Gastrocnemius medialis (tissue), 4 donors: ENCODE results near the gene EML3. TPM values are rescaled to one million over a fixed set of nuclear protein-coding genes. Genes with fewer than 3 reads are reported as not detected.
A peak's percentile ranks its signal among the peaks of the same experiment; 100 is the strongest.

Source experiments
- ATAC-seq, 2 donors: fragments of 150-250 bp; one replicate each; pipeline ENCODE4 v1.9.1; 2016
- DNase-seq, 2 donors: peaks; one replicate each; pipeline ENCODE4 v3.0.0-alpha.2; 2019
- H3K27ac ChIP-seq, 4 donors: fragments of 200-600 bp; sonication (generic); 1 replicate in 1 of 4; 2 replicates in 3 of 4; pipeline ENCODE4 v1.5.1; 2016 to 2018; ENCODE audit warnings: mild to moderate bottlenecking in 2 of 4, moderate library complexity in 1 of 4
- H3K27me3 ChIP-seq, 3 donors: fragments of 200-600 bp; sonication (generic) in 2 of 3; 1 replicate in 1 of 3; 2 replicates in 2 of 3; pipeline versions ENCODE4 v1.5.1 to v1.6.0; 2016 to 2019; ENCODE audit warnings: mild to moderate bottlenecking in 1 of 3, moderate library complexity in 1 of 3
- H3K36me3 ChIP-seq, 2 donors: fragments of 200-600 bp; sonication (generic) in 1 of 2; one replicate each; pipeline ENCODE4 v1.5.1; 2017 to 2018
- H3K4me1 ChIP-seq, 2 donors: fragments of 200-600 bp; sonication (generic) in 1 of 2; one replicate each; pipeline ENCODE4 v1.5.1; 2016 to 2017; ENCODE audit warnings: mild to moderate bottlenecking in 2 of 2
- H3K4me3 ChIP-seq, 4 donors: fragments of 200-600 bp; sonication (generic) in 3 of 4; 1 replicate in 1 of 4; 2 replicates in 3 of 4; pipeline ENCODE4 v1.5.1; 2016 to 2019; ENCODE audit warnings: mild to moderate bottlenecking in 2 of 4
- H3K9me3 ChIP-seq, 3 donors: fragments of 200-600 bp; sonication (generic) in 2 of 3; 1 replicate in 1 of 3; 2 replicates in 2 of 3; pipeline ENCODE4 v1.5.1; 2016 to 2019
- POLR2A ChIP-seq, 2 donors: fragments of 450-650 bp; IDR thresholded peaks; one replicate each; pipeline ENCODE4 v1.6.1; 2017; ENCODE audit warnings: antibody characterized with exemption in 2 of 2, mild to moderate bottlenecking in 2 of 2, moderate library complexity in 2 of 2
- in situ Hi-C, 4 donors: fragments of 200-750 bp; cut with MboI; loops; one replicate each; pipeline versions ENCODE4 v1.15.0 to v1.8.0; 2017; ENCODE audit warnings: low sequenced_read_pairs in 4 of 4
- intact Hi-C: fragments of 100-400 bp; cut with DNase I; formaldehyde crosslinking; loops from one replicate; pipeline ENCODE4 v1.15.1; 2023; ENCODE audit warnings: low total_unique reads
- total RNA-seq, 4 donors: library from RNA; depleted of rRNA; stranded (reverse); fragments of >200 nt; gene quantifications; one replicate each; pipeline versions ENCODE4 v1.1.0 to v1.2.3, GENCODE V29; 2016
- TF ChIP-seq, protein P1 (sequence below), 5 experiments: fragments of 450-650 bp in 3 of 5; fragments of 200-600 bp in 2 of 5; sonication (generic) in 2 of 5; IDR thresholded peaks in 4 of 5; conservative IDR thresholded peaks in 1 of 5; 1 replicate in 4 of 5; 2 replicates in 1 of 5; pipeline ENCODE4 v1.5.1; 2016 to 2019; ENCODE audit warnings: antibody characterized with exemption in 5 of 5, mild to moderate bottlenecking in 3 of 5, moderate library complexity in 3 of 5

EML3 gene
- total RNA-seq, 4 donors from 2014 or later: 4.7 to 7.9 (median 7.0) TPM

DNA sequence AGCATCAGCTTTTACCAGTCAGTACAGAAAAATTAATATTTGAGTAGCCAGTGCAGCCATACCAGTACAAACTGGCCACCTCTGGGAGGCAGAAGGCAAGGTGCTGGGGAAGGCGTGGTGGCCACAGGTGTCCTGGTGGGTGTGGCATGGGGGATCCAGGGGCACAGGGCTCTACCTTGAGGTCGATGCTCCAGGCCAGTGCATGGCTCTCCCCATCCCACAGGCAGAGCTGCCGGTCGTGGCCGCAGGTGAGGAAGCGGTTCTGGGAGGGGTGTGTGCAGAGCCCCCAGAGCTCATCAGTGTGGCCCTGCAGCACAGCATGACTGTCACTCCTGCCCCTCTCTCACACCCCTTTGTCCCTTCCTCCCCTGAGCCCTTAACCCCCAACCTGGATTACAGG, 7.1 kb downstream of the EML3 start:
- H3K4me1 ChIP-seq: peaks cover 6 to 7% of the 10 kb centered on the region in 2 donors
- no peak for ATAC-seq
- intact Hi-C loops: no loop called here
- H3K27me3 ChIP-seq: no peaks in the 10 kb centered on the region
- no peak overlapping the region for H3K27ac ChIP-seq
- no peaks in the 10 kb centered on the region for H3K9me3 ChIP-seq
- in situ Hi-C loops: loop anchor here in 1 of 4 donors (25.0 kb wide), 1 partner anchor 107 kb away; the partner anchor contains the start of genes BSCL2 and GNG3
- peaks cover 0 to 8% of the 10 kb centered on the region in 2 donors for H3K36me3 ChIP-seq
- no peak for TF ChIP-seq POLR2A (IDR thresholded peaks at IDR 0.05)
- TF ChIP-seq, protein P1, sequence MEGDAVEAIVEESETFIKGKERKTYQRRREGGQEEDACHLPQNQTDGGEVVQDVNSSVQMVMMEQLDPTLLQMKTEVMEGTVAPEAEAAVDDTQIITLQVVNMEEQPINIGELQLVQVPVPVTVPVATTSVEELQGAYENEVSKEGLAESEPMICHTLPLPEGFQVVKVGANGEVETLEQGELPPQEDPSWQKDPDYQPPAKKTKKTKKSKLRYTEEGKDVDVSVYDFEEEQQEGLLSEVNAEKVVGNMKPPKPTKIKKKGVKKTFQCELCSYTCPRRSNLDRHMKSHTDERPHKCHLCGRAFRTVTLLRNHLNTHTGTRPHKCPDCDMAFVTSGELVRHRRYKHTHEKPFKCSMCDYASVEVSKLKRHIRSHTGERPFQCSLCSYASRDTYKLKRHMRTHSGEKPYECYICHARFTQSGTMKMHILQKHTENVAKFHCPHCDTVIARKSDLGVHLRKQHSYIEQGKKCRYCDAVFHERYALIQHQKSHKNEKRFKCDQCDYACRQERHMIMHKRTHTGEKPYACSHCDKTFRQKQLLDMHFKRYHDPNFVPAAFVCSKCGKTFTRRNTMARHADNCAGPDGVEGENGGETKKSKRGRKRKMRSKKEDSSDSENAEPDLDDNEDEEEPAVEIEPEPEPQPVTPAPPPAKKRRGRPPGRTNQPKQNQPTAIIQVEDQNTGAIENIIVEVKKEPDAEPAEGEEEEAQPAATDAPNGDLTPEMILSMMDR (IDR thresholded peaks at IDR 0.05 in 4 of 5, conservative IDR thresholded peaks at IDR 0.05 in 1 of 5): no peak
- no peak for DNase-seq
- H3K4me3 ChIP-seq: no peak overlapping the region

GRCh38 chr11:62604460-62605120, 8.0 kb downstream of the EML3 start:
- Histone ChIP-seq H3K36me3 (peaks cover 0 to 15% of the 10 kb centered on the region in 2 donors), H3K27ac (no peak overlapping the region), H3K27me3 (no peaks in the 10 kb centered on the region), H3K4me1 (peaks cover 13 to 16% of the 10 kb centered on the region in 2 donors), H3K4me3 (no peak overlapping the region), H3K9me3 (no peaks in the 10 kb centered on the region)
- no peak for ATAC-seq
- intact Hi-C loops: loop anchor here (5.0 kb wide), 5 partner anchors 42 to 207 kb away; partner anchors contain the start of genes BSCL2, GNG3 and UBXN1
- no peak for DNase-seq
- in situ Hi-C loops: loop anchor here in 1 of 4 donors (25.0 kb wide), 1 partner anchor 108 kb away; the partner anchor contains the start of genes BSCL2 and GNG3
- TF ChIP-seq, protein P1 (IDR thresholded peaks at IDR 0.05 in 4 of 5, conservative IDR thresholded peaks at IDR 0.05 in 1 of 5): no peak
- TF ChIP-seq POLR2A (IDR thresholded peaks at IDR 0.05): no peak

- no peak for ATAC-seq
- TF ChIP-seq, protein P1 (IDR thresholded peaks at IDR 0.05 in 4 of 5, conservative IDR thresholded peaks at IDR 0.05 in 1 of 5): no peak
- TF ChIP-seq POLR2A (IDR thresholded peaks at IDR 0.05): no peak
- Histone ChIP-seq H3K4me3 (no peak overlapping the region), H3K36me3 (peaks cover 0 to 16% of the 10 kb centered on the region in 2 donors), H3K27me3 (no peaks in the 10 kb centered on the region), H3K4me1 (peaks cover 17 to 23% of the 10 kb centered on the region in 2 donors), H3K9me3 (no peaks in the 10 kb centered on the region), H3K27ac (no peak overlapping the region)
- no peak for DNase-seq
- intact Hi-C loops: loop anchor here (5.0 kb wide), 5 partner anchors 42 to 207 kb away; partner anchors contain the start of genes BSCL2, GNG3 and UBXN1
- in situ Hi-C loops: loop anchor here in 1 of 4 donors (25.0 kb wide), 1 partner anchor 108 kb away; the partner anchor contains the start of genes BSCL2 and GNG3
Measured at GRCh38 chr11:62603776-62604299, 8.7 kb downstream of the EML3 start.

- TF ChIP-seq, protein P1 (IDR thresholded peaks at IDR 0.05 in 4 of 5, conservative IDR thresholded peaks at IDR 0.05 in 1 of 5): no peak
- no peak for TF ChIP-seq POLR2A (IDR thresholded peaks at IDR 0.05)
- H3K9me3 ChIP-seq: no peaks in the 10 kb centered on the region
- peak overlapping the region; percentile 87 to 97 (median 94) for H3K27ac ChIP-seq
- intact Hi-C loops (loop anchor here (5.0 kb wide), 5 partner anchors 41 to 206 kb away; partner anchors contain the start of genes BSCL2, GNG3 and UBXN1), in situ Hi-C loops (loop anchor here in 1 of 4 donors (25.0 kb wide), 1 partner anchor 109 kb away; the partner anchor contains the start of genes BSCL2 and GNG3)
- peaks cover 17 to 29% of the 10 kb centered on the region in 2 donors for H3K4me1 ChIP-seq
- H3K4me3 ChIP-seq: peak overlapping the region; percentile 84 to 99 (median 98)
- H3K27me3 ChIP-seq: no peaks in the 10 kb centered on the region
- ATAC-seq (no peak), DNase-seq (no peak)
- peaks cover 0 to 24% of the 10 kb centered on the region in 2 donors for H3K36me3 ChIP-seq
Measured at GRCh38 chr11:62603072-62603408, 9.5 kb downstream of the EML3 start.
